ENCODE data around the gene ANP32B.
"Not testable (repeated sequence)": the region's sequence is repeated elsewhere in the genome, so short reads cannot be mapped to it uniquely, and the experiment has no call there.

The ANP32B gene

GRCh38 chr9:97992219-97992618 lies 9.1 kb downstream of the ANP32B start:
- no peak for DNase-seq (ENCODE audit: low read depth)

- no peak for DNase-seq (ENCODE audit: low read depth)
These were observed 9.9 kb downstream of the ANP32B start for GRCh38 chr9:97993000-97993399.

- DNase-seq (ENCODE audit: low read depth): no peak
These were observed 11.6 kb downstream of the ANP32B start for GRCh38 chr9:97994703-97995102.

GRCh38 chr9:97996676-97997075 lies 13.5 kb downstream of the ANP32B start:
- DNase-seq (ENCODE audit: low read depth): not testable (repeated sequence)

- no peak for DNase-seq (ENCODE audit: low read depth)
These were observed 14.5 kb downstream of the ANP32B start for GRCh38 chr9:97997330-97998276.

GRCh38 chr9:98002808-98003207 lies 19.7 kb downstream of the ANP32B start:
- DNase-seq (ENCODE audit: low read depth): no peak

GRCh38 chr9:98006127-98006796 lies 23.1 kb downstream of the ANP32B start:
- DNase-seq (ENCODE audit: low read depth): no peak

DNA sequence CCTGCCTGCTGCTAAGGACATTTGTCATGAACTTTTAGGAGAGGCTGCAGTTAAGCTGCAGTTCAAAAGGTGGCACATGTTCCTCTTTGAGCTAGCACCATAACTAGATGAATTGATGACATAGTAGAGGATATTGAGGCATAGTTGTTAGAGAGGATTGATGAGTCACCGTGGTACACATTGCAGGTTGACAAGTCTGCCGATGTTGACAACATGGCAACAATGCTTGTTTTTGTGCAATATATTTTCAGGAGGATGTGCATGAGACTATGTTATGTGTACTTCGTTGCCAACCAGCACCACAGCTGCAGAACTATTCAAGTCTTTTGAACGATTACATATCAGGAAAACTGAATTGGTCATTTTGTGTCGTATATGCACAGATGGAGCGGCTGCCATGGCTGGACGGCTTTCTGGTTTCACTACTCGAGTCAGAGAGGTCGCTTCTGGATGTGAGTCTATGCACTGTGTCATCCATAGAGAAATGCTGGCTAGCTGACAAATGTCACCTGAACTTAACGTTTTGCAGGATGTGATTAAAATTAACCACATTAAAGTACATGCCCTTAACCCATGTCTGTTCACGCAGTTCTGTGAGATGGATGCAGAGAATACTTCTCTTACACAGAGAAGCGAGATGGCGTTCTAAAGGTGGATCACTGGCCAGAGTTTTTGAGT lies 24.2 kb downstream of the ANP32B start:
- no peak for DNase-seq (ENCODE audit: low read depth)

DNA sequence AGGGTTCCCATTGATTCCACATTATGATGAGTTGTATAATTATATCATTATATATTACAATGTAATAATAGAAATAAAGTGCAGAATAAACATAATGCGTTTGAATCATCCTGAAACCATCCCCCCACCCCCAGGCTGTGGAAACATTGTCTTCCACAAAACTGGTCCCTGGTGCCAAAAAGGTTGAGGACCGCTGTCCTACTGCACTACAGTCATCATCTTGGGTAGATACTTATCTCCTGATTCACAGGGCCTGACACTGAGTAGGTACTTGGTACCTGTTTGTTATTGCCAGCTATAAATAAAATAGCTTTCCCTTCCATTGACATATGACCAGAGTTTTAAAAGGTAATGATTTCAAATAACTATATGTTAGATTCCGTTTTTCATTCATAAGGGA lies 25.6 kb downstream of the ANP32B start:
- DNase-seq (ENCODE audit: low read depth): no peak

- DNase-seq (ENCODE audit: low read depth): no peak
These were observed 26.3 kb downstream of the ANP32B start for GRCh38 chr9:98009437-98009836.

- DNase-seq (ENCODE audit: low read depth): no peak
These were observed 26.8 kb downstream of the ANP32B start for GRCh38 chr9:98009936-98010335.

GRCh38 chr9:98010445-98010844 lies 27.3 kb downstream of the ANP32B start:
- no peak for DNase-seq (ENCODE audit: low read depth)

DNA sequence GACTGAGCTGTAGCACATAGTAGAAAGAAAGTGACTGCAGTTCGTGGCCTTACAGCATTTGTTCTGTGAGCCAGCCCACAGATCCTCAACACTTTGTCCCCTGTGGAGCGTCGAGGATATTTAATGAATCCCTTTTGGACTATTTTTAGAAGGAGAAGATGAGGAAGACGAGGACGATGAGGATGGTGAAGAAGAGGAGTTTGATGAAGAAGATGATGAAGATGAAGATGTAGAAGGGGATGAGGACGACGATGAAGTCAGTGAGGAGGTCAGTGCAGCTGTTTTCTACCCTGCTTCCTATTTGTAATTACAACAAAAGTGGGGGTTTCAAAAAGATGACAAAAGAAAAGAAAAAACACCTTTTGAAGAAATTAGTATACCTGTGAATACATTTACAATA lies 28.0 kb downstream of the ANP32B start:
- DNase-seq (ENCODE audit: low read depth): no peak

- no peak for DNase-seq (ENCODE audit: low read depth)
These were observed 33.1 kb downstream of the ANP32B start for GRCh38 chr9:98016137-98016680.

GRCh38 chr9:98017306-98017705 lies 34.2 kb downstream of the ANP32B start:
- DNase-seq (ENCODE audit: low read depth): no peak

GRCh38 chr9:98018347-98018746 lies 35.2 kb downstream of the ANP32B start:
- no peak for DNase-seq (ENCODE audit: low read depth)

- no peak for DNase-seq (ENCODE audit: low read depth)
These were observed 36.0 kb downstream of the ANP32B start for GRCh38 chr9:98019098-98019497.

- not testable (repeated sequence) for DNase-seq (ENCODE audit: low read depth)
These were observed 36.7 kb downstream of the ANP32B start for GRCh38 chr9:98019869-98020268.

DNA sequence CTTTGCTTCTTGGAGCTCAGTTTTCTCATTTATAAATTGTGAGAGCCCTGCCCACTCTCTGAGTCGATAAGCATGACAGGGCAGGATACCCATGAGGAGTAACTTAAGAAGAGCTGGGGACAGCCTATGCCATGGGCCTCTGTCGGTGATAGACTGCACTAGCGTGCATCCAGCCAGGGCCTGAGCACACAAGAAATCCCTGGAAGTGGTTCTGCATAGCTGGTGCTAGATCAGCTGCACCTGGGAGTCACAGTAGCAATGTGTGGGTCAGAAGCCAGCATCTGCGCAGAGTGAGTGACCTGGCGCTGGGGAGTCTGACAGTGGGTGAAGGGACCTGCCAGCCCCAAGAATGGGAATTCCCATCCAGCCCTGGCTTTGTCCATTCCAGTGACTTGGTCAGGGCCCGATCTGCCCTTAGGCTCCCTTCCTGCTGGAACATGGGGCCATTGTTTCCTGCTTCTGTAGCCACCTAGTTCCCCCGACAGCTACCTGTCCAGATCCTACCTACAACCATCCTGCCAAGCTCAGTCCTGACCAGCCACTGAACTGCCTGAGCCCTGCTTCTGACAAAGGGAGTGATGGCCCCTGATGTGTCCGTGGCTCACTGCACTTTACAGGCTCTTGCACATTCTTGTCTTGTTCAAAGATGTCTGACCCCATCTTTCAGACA lies 37.5 kb downstream of the ANP32B start:
- DNase-seq (ENCODE audit: low read depth): no peak

DNA sequence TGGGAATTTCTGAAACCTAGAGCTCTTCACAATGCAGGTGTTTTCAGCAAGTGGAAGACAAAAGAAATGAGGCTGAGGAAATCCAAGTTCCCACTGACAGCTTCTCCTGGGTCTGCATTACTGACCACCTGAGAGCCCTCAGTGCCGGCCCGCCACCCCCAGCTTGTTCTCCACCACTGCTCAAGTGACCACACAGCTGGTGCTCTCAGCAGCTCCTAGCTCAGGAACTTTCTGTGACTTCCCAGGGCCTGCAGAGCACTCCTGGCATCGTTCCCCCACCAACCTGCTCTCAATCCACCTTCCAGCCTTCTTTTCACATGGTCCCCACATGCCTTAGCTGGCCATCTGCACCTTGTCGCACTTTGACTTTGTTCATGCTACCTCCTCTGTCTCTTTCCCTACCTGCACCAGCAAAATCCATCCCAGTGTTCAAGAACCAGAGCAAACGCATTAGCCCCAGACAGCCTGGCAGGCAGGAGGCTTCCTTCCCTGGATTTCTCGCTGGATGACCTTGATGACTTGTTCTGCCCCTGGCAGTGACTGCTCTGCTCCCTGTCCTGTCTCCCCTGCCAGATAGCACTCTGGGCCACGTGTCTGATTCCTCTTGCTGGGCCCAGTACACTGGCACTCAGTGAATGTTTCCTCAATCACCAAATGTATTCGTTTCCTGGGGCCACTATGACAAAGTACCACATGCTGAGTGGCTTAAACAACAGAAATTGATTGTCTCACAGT lies 38.3 kb downstream of the ANP32B start:
- no peak for DNase-seq (ENCODE audit: low read depth)

DNA sequence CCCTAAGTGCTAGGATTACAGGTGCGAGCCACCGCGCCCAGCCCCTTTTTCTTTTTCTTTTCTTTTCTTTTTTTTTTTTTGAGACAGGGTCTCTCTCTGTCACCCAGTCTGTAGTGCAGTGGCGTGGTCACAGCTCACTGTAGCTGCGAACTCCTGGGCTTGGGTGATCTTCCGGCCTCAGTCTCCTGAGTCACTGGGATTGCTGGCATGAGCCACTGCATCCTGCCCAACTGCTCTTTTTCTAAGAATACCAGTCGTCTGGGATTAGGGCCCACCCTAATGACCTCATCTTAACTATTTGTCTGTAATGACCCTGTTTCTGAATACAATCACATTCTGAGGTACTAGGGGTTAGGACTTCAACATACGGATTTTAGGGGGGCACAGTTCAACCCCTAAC lies 39.3 kb downstream of the ANP32B start:
- DNase-seq (ENCODE audit: low read depth): no peak

Data from activated T-cell treated with anti-CD3 and anti-CD28 coated beads for 24 hours (primary cell).